G401 (cell line): ENCODE results near the gene ELK3. TPM values are rescaled to one million over a fixed set of nuclear protein-coding genes. Genes with fewer than 3 reads are reported as not detected.

ENCODE experiments used
- DNase-seq: peaks from one replicate; pipeline ENCODE4 v3.0.0-alpha.2; 2015; ENCODE audit warnings: low spot score
- in situ Hi-C: cut with HindIII; loops from 2 replicates; pipeline ENCODE4 v1.10.0; 2016; ENCODE audit warnings: low sequenced_read_pairs, mixed read lengths
- total RNA-seq: library from RNA; depleted of rRNA; stranded (reverse); fragments of >200 nt; shearing (Covaris generic); gene quantifications from 2 replicates; pipeline ENCODE4 v1.2.3, GENCODE V29; 2014; rRNA removed

Gene ELK3
- total RNA-seq = 7.3 and 12.4 TPM in 2 replicates

DNA sequence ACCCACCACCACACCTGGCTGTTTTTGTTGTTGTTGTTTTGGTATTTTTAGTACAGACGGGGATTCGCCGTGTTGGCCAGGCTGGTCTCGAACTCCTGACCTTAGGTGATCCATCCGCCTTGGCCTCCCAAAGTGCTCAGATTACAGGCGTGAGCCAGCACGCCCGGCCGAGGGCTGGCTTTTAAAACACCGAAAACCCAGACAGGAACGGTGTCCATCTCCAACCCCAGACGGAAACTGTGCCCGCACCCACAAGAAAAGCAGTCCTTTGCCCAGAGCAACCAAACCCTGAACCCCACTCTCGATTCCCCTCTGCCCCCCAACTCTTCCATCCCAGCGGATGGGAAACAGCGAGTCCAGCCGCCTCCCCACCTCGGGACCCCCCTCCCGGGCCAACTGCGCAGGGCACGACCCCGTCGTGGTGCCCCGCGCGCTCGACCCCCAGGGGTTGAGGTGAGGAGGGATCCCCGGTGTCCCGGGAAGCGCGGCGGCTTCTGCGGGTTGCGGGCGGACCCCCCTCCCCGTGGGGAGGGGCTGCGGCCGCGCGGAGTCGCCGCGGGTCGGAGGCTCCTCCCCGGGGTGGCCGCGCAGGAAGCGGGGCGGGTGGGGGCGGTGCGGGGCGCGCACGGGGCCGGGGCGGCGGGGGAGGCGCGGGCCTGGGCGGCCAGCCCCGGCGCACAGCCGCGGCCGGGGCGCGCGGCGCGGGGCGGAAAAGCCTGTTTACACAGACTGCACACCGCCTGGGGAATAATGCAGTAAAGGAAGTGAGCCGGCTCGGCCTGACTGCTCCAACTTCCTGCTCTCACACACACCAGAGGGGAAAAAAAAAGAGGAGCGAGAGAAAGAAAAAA, at the start of gene ELK3:
ELK3 (plus strand) TSS at position 651 of the 851 bp plus-strand sequence.
- peak; percentile 68 for DNase-seq
- in situ Hi-C loops = no loop called here

DNA sequence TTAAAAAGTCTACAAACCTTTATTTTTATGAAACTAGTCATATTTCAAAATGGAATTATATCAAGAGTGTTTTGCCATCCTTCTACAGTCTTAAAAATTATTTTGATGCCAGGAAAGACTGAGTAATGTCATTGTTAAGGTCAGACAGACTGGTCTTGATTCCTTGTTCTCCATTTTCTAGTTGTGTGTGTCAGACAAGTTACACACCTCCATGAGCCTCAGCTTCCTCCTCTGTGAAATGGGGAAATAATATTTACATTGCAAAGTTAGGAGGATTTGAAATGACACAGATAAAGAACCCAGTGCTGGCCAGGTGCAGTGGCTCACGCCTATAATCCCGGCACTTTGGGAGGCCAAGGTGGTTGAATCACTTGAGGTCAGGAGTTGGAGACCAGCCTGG, 47.4 kb upstream of the ELK3 start:
- in situ Hi-C loops = no loop called here
- no peak for DNase-seq

DNA sequence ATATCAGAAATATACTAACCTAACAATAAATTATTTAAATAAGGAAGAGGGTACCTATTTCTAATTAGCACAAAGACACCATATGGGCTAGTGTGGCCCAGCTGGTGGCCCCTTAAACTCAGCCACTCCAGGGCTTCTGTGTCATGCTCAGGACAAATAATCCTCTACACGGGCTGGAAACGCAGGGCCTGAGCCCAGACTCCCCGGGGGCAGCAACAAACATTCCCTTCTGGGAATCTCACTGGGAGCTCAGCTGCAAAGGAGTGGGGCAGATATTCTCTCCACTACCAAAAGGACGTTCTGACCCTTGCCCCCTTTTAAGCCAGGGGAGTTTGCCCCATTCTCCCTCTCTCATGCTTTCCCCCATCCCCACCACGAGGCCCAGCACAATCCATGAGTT, 43.7 kb upstream of the ELK3 start:
- DNase-seq = no peak

DNA sequence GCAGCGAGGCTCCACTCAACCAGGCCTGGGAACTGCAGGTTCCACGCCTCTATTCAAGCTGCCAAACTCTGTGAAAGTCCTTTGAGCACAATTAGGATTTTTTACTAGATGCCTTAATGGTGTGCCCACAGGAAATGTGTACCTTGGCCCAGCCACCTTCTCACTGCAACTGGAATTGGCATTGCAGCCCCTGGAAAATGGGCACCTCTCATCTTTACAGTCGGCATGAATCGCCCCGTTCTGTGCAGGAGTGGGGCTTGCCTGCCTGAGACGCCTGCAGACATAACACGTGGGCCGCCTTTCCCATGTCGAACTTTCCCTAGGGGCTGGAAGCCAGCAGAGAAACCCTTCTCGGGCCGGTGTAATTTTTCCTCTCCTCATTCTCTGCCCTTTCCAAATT, 42.0 kb upstream of the ELK3 start:
- in situ Hi-C loops = no loop called here
- DNase-seq = no peak

More for the DNA sequence above, 43.7 kb upstream of the ELK3 start:
- in situ Hi-C loops = no loop called here

DNA sequence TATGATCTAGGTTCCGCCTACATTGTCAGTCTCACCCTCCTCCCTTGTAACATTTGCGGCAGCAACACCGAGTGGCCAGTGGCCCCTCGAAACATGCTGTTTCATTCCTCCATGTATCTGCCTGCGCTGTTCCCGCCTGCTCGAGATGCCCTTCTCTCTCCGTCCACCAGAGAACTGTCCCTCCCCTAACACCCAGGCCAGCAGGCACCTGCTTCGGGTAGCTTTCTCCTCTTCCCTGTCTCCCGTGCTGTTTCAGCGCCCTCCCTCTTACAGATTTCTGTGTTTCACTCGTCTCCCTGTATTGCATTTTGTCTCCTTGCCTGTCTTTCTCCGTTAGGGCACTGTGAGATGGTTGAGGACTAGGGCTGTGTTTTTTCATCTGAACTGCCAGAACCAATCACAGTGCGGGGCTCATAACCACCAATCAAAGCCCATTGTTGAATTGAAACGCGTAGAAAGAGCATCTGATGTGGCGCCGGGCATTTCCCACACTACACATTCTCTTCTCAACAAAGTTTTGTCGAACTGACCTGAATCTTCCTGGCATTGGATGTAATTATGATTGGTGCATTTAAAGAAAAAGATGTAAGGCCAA, 40.9 kb upstream of the ELK3 start:
- DNase-seq = no peak
- in situ Hi-C loops = no loop called here

DNA sequence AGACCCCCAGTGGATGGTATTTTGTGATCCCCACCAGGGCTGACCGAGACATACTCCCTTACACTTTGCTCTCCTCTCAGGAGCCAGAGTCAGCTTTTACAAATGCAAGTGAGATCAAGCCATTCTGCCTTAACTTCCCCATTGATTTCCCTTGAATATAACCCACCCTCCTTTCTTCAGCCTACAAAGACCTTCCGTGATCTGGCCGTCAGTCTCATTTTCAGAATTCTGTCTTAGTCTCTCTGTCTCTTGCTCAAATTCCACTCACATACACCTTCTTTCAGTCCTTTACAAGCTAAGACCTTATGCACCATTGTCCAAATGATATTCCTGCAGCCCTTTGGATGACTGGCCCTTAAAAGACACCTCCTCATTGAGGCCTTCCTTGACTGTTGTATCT, 39.0 kb upstream of the ELK3 start:
- in situ Hi-C loops = no loop called here
- DNase-seq = no peak

DNA sequence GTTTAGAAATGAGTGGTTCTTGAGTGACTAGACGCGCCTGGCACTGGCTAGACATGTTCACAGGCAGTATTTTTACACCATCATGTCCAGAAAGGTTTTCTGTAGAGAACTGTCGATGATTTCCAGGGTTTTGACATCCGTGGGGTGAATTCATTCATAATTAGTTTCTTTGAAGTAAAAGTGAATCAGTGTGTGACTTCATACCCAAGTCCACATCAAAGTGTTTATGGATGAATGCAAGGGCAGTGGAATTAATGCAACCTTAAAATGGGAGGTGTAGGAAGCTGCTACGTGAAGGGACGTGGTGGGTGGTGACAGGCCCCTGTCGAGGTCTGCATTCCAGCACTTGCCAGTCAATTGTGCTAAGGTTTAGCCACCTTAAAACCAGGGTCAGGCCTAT, 38.4 kb upstream of the ELK3 start:
- in situ Hi-C loops = no loop called here
- no peak for DNase-seq

DNA sequence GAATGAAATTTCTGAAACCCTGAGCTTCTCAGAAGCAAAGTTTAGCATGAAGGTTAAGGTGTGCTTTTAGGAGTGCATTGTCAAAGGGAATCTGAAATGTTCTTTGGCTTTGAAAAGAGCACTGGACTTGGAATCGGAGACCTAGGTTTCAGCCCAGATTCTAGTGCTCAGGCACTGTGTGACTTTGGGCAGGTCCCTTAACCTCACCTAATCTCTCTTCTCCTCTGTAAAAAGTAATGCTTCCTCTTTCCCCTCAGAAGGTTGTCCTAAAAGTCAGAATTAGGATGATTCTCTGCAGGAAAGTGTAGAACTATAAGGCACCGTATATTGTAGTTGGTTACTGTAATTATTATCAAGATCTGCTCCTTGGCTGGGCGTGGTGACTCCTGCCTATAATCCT, 38.0 kb upstream of the ELK3 start:
- DNase-seq = no peak
- in situ Hi-C loops = no loop called here

DNA sequence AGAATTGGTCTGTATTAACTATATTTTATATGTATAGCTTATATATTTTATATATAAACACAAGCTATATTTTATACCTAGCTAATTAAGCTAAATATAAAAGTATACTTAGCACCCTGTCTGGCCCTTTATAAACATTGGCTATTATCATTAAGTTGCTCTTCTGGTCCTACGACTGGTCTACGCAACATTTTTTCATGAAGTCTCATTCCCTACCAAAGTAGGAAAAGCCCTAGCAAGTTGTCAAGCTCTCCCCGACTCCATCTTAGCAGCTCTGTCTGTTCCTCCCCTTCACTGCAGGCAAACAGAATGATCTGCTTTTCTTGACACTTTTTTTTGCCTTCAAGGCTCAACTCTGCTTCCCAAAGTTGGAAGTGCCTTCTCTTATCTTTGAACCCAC, 36.7 kb upstream of the ELK3 start:
- in situ Hi-C loops = no loop called here
- no peak for DNase-seq

DNA sequence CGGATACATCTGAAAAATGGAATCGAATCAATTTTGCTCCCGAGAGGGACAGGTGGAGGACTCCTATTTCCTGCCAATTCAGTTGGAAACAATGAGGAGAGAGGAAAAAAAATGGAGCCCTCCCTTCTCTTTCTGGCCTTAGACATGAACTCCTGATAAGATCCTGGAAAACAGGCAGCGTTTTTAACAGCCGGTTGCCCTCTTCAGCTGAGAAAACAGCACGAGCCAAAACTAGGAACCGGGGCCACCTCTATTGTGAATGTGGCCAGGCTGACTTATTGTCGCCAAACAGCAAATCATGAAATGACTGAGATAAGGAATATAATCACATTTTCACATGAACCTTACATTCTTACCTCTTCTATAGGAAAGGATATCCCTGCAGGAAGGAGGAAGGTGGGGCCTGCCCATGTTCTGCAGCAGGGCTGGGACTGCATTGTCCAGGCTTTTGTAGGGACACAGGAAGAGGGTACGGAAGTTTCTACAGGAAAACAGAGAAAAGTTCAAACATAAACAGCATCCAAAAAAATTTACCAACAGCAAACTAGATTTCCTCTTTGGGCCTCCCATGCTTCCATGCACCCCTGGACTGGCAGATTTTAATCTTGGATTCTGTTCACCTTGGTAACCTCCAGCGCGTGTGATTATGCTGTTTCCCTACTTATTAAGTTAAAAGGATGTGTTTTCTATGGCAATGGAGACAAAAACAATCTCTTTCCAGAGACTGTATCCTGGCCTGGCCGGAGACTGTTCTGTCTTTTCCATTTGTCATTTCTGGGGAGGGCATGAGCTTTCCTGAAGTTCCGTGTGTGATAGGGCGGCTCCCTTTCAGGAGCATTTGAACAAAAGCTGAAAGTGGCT, 29.0 kb upstream of the ELK3 start:
- in situ Hi-C loops = no loop called here

DNA sequence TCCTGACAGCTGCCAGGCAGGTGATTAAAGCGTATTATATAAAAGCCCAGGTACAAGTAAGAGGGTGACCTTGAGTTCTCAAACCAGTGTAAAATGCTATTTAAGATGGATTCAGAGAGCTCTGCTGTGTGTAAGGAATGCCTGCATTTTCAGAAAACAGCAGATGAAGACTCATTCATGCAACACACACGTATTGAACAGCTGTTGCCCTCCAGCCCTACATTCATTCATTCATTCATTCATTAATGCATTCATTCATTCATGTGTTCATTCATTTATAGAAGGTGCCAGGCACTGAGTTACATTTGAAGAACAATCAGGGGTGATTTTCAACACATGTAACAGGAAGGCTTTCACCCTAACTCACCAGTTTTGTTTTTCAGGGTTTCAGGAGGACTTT, 27.4 kb upstream of the ELK3 start:
- in situ Hi-C loops = no loop called here
- no peak for DNase-seq

More for the DNA sequence above, 29.0 kb upstream of the ELK3 start:
- peak; percentile 79 for DNase-seq

DNA sequence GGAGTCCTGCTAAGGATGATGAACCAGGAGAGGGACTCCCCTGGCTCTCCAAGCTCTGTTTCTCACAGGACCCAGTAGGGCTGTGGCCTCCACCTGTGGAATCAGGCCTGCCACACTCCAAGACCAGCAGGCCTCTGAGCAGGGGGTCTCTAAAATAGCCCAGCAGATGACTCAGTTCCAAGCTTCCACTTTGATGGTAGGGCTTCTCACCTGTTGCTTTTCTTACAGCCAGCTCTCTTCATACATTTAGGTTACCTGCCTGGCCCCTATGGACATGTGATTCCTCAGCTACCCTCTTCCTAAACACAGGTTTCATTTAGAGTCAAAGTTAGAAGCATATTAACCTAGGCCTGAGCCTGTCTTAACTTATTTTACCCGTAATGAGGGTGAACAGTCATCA, 26.7 kb upstream of the ELK3 start:
- DNase-seq = no peak
- in situ Hi-C loops = no loop called here

DNA sequence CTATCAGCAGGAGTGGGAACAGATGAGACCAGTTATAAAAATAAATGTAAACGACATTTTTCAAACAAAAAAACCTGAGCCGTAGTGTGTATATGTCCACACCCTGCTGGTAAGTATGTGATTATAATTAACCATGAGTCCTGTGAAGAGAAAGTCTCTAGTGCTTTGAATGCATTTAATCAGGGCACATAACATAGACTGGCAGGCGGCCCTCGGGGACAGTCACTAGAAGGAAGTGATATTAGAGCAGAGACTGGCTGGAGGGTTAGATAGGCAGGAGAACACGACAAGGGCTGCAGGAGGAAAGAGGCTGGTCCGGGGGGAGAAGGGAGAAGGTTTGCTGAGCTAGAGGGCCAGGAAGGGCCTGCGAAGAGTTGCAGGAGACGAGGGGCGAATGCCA, 23.8 kb upstream of the ELK3 start:
- DNase-seq = no peak
- in situ Hi-C loops = no loop called here

DNA sequence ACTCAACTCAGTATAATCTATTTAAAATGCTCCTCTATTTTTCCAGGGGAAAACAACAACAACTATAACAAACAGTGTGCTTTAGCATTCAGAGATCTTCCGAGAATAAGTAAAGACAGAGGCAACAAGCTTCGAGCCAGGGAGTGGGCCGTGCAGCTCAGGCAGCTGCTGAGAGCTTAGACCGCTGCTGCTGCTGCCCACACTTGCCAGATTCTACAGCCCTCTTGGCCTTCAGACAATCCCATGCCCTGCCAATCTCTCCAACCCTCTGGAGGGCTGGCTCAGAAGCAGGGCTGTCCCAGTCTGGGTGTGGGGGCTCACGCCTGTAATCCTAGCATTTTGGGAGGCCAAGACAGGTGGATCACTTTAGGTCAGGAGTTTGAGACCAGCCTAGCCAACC, 23.4 kb upstream of the ELK3 start:
- in situ Hi-C loops = no loop called here
- DNase-seq = no peak

DNA sequence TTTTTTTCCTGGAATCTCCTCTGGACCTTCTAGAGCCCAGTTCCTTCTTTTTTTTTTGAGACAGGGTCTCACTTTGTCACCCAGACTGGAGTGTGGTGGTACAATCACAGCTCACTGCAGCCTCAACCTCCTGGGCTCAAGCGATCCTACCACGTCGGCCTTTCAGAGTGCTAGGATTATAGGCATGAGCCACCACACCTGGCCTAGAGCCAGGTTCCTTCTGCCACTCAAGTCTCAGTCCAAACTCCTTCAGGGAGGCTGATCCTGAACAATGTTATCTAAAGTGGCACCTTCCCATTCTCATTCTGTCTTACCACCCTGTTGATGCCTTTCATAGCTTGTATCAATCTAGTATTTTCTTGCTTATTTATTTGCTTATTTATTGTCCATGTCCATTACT, 22.3 kb upstream of the ELK3 start:
- in situ Hi-C loops = no loop called here

DNA sequence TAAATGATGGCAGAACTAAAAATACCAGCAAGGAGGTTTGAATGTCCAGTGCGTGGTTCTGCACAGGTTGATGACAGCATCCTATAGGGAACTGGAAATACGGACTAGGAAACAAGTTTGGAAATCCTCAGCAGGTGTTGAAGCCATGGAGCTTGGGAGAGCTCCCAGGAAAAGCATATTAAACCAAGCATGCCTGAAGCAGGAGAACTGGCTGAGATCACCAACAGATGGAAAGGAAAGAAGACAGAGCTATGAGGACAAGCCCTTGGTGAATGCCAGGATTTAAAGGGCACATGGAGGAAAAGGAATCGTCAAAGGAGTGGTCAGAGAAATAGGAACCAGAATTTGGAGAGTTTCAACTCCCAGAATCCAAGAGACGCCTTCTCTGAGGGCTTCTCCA, 21.2 kb upstream of the ELK3 start:
- in situ Hi-C loops = no loop called here
- peak; percentile 93 for DNase-seq

More for the DNA sequence above, 22.3 kb upstream of the ELK3 start:
- DNase-seq = peak; percentile 58

DNA sequence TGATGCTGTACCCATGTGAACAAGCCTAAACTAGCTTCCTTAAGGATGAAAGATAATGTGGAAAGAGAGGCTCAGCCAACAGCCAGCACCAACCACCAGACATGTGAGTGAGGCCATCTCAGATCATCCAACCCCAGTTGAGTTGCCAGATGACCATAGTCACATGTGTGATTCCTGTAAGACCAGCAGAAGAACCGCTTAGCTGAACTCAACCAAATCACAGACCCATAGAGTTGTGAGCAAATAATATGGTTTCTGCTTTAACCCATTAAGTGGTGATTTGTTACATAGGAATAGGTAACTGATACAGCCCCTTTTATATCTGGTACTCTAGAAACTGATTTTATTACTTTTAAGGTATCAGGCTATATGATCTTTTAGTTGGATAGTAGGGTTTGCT, 17.6 kb upstream of the ELK3 start:
- in situ Hi-C loops = no loop called here

DNA sequence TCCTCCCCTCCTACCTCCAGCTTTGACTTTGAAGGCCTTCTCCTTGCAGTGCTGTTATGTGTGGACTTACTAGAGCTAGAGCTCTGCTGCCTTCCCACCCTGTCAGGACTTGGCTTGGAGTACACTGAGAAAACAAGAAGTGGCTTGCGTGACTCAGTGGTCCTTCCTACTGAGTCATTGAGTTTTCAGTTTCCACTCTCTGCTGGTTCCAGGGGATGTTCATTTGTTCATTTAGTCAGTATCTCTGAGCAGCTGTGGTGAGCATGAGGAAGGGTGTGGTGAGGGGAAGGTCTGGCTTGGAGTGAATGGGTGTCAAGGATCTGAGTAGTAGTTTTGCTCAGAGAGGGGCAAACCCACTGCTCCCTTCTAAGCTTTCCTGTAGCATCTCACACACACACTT, 17.2 kb upstream of the ELK3 start:
- no peak for DNase-seq
- in situ Hi-C loops = no loop called here

More for the DNA sequence above, 17.6 kb upstream of the ELK3 start:
- DNase-seq = no peak

DNA sequence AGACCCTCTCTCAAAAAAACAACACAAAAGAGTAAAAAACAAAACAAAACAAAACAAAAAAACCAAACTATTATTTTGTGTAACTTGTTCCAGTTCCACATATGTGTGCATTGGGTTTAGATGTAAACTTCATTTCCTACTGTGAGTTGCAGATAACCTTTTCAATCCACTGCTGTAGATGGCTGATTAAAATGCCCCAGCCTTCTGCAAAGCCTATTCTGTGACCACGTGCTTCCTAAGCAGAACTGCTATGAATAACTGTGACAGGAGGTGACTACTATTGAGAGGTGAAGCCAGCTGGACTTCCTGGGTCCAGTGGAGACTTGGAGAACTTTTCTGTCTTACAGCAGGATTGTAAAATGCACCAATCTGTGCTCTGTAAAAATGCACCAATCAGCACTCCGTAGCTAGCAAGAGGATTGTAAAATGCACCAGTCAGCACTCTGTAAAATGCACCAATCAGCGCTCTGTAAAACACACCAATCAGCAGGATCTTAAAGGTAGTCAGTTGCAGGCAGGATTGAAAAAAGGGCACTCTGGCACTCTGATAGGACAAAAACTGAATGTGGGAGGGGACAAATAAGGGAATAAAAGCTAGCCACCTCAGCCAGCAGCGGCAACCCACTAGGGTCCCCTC, 10.3 kb upstream of the ELK3 start:
- no peak for DNase-seq
- in situ Hi-C loops = no loop called here
